NB4 (cell line): ENCODE results near the gene NADK2.

Experiments used
- POLR2A ChIP-seq: IDR thresholded peaks from 2 replicates; pipeline ENCODE4 v1.6.1; 2011; ENCODE audit warnings: mild to moderate bottlenecking; ENCODE audit not compliant: insufficient read length; ENCODE audit errors: extremely low read depth
- TF ChIP-seq, protein P1 (sequence below): IDR thresholded peaks from one replicate; pipeline ENCODE4 v1.5.1; 2012; ENCODE audit warnings: low read depth, low read length

GRCh38 chr5:36227046-36227445, 14.7 kb downstream of the NADK2 start:
- TF ChIP-seq, protein P1, sequence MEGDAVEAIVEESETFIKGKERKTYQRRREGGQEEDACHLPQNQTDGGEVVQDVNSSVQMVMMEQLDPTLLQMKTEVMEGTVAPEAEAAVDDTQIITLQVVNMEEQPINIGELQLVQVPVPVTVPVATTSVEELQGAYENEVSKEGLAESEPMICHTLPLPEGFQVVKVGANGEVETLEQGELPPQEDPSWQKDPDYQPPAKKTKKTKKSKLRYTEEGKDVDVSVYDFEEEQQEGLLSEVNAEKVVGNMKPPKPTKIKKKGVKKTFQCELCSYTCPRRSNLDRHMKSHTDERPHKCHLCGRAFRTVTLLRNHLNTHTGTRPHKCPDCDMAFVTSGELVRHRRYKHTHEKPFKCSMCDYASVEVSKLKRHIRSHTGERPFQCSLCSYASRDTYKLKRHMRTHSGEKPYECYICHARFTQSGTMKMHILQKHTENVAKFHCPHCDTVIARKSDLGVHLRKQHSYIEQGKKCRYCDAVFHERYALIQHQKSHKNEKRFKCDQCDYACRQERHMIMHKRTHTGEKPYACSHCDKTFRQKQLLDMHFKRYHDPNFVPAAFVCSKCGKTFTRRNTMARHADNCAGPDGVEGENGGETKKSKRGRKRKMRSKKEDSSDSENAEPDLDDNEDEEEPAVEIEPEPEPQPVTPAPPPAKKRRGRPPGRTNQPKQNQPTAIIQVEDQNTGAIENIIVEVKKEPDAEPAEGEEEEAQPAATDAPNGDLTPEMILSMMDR = no peak
- no peak for TF ChIP-seq POLR2A
